ENCODE data around the gene EXTL2.
"Not testable (repeated sequence)": the region's sequence is repeated elsewhere in the genome, so short reads cannot be mapped to it uniquely, and the experiment has no call there.

Gene EXTL2

GRCh38 chr1:100894603-100895539 lies at the start of gene EXTL2:
TSS of gene EXTL2 (minus strand) at chr1:100894842. CDS start at chr1:100888757, 6,085 bp downstream.
- peak within 1 kb of the TSS; percentile 98 for H3K4me3 ChIP-seq (ENCODE audit: low read depth, low read length)

GRCh38 chr1:100943533-100943932 lies 48.9 kb upstream of the EXTL2 start:
- no peak overlapping the region for H3K4me3 ChIP-seq (ENCODE audit: low read depth, low read length)
- no peak for TF ChIP-seq CTCF (IDR thresholded peaks at IDR 0.05; ENCODE audit: low read depth, low read length)

More at GRCh38 chr1:100894603-100895539, at the start of gene EXTL2:
- TF ChIP-seq CTCF (IDR thresholded peaks at IDR 0.05; ENCODE audit: low read depth, low read length): no peak

- no peak overlapping the region for H3K4me3 ChIP-seq (ENCODE audit: low read depth, low read length)
- TF ChIP-seq CTCF (IDR thresholded peaks at IDR 0.05; ENCODE audit: low read depth, low read length): no peak
Observed at GRCh38 chr1:100942304-100943046, 47.8 kb upstream of the EXTL2 start.

- no peak for TF ChIP-seq CTCF (IDR thresholded peaks at IDR 0.05; ENCODE audit: low read depth, low read length)
- no peak overlapping the region for H3K4me3 ChIP-seq (ENCODE audit: low read depth, low read length)
Observed at GRCh38 chr1:100941580-100942216, 47.1 kb upstream of the EXTL2 start.

GRCh38 chr1:100941098-100941527 lies 46.5 kb upstream of the EXTL2 start:
- no peak overlapping the region for H3K4me3 ChIP-seq (ENCODE audit: low read depth, low read length)
- TF ChIP-seq CTCF (IDR thresholded peaks at IDR 0.05; ENCODE audit: low read depth, low read length): no peak

GRCh38 chr1:100936194-100936967 lies 41.7 kb upstream of the EXTL2 start:
- no peak overlapping the region for H3K4me3 ChIP-seq (ENCODE audit: low read depth, low read length)
- TF ChIP-seq CTCF (IDR thresholded peaks at IDR 0.05; ENCODE audit: low read depth, low read length): no peak

- H3K4me3 ChIP-seq (ENCODE audit: low read depth, low read length): not testable (repeated sequence)
Observed at GRCh38 chr1:100933555-100933954, 38.9 kb upstream of the EXTL2 start.

Measured in WI38 (cell line).